HG03175 (cell line): ENCODE data around the gene WWC1.

ENCODE experiments used
- ATAC-seq: cut with Tn5 transposase; IDR thresholded peaks from one replicate; pipeline ENCODE4 v1.9.1; 2021; ENCODE audit warnings: mild to moderate bottlenecking, moderate library complexity; ENCODE audit not compliant: unreplicated experiment

WWC1 gene

DNA sequence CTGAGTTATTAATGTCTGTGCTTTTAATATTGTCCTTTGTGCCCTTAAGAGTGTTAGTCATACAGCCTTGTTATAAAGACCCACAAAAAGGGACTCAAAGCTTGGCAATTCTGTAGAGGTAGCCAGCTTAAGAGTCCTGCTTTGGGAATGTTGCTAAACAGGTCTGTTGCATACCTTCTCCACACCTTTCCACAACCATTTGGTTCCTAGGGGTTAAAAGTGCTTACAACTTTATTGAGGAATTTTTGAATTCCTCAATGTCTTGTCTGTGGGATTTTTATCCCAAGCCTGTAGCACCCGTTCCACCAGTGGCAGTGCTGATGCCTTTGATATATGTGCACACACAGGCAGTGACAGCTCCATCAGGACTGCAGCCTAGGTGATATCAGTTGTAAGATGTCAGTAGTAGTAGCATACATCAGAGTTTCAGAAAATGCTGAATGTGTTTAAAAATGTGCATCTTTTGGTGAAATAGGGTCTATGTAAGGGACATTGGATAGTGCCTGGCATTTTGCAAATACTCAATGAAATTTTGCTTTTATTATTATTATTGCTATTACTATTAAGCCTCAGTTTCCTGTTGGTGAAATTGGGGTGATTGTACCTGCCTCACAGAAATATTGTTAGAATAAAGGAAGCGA is 68.5 kb downstream of the WWC1 start:
- no peak for ATAC-seq

DNA sequence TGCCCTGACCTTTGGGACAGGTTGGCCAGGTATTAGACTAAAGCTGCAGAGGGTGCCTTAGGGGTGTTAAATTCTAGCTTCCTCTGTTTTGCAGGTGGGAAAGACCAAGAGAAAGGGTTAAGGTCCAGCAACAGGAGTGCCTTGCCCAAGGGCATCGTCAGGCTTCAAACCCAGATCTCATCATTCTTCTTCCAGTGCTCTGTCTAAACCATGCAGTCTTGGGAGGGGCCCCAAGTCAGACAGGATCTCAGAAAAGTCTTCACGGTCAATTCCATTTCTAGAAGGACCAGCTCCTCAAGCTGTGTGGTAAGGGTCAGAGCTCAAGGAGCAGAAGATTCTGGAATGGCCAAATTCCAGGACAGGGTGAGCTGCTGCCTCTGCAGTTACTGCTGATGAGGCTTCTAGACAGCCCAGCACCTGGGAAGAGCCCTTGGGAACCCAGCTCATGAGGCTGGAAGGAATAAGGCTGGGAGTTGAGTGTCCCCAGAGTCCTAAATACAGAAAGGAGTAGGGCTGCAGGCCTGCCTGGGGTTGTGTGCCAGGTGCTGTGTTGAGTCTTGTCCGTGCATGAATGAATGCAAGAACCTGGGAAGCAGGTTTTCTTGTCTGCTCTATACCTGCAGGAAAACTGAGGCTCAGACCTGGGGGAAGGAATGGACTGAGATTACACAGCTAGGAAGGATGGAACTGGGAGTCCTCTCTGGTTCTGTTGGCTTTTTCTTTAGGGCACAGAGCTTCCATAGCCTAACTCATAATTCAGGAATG is 69.3 kb downstream of the WWC1 start:
- no peak for ATAC-seq

DNA sequence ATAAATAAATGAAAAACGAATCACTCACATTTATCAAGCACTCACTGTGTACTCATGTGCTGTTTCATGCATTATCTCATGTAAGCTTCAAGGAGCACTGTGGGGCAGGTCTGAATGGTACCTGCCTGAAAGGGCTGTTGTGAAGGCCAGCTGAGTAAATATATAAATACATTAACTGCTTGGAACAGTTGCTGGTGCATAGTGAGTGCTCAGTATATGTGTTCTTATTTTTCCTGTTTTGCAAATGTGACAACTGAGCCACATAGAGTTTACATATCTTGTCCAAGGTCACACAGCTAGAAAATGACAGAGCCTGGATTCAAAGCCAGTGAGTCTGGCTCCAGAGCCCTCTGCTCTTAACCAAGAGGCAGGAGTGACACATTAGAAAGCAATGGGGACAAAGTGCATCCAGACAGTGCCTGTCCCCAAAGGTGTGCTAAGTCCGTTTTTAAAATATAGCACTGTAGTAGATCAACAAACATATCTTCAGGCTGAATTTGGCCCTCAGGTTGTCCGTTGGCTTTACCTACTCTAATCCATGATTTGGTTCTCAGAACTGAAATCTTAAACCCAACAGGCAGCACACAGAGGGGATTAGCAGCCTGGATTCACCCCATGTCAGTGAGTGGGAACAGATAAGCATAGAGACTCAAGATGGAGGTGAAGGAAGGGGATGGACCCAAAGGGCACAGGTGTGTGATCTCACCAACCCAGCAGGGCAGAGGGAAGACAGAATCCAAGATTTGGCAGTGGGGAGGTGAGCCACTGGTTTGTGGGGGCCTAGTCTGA is 70.8 kb downstream of the WWC1 start:
- ATAC-seq = no peak

DNA sequence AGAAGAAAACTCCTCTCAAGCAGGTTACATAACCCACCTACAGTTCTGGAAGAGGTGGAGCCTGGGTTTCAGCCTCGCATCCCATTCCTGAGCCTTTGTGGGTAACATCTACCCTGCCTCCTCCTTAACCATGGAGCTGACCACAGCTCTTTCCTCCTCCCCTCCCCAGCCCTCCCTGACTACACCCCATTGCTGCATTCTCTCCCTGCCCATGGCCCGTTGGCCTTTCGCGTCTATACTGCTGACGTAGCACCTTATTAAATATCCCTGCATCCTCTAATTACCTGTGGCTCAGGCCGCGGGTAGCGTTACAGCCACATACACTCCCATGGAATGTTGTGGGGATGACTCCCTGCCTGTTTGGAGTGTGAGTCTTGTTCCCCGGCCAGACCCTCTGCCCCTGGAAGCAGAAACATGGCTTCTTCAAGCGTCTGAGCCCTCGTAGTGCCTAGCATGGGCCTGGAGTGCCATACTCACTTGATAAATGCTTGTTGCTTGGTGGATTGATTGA is 72.8 kb downstream of the WWC1 start:
- ATAC-seq = no peak

DNA sequence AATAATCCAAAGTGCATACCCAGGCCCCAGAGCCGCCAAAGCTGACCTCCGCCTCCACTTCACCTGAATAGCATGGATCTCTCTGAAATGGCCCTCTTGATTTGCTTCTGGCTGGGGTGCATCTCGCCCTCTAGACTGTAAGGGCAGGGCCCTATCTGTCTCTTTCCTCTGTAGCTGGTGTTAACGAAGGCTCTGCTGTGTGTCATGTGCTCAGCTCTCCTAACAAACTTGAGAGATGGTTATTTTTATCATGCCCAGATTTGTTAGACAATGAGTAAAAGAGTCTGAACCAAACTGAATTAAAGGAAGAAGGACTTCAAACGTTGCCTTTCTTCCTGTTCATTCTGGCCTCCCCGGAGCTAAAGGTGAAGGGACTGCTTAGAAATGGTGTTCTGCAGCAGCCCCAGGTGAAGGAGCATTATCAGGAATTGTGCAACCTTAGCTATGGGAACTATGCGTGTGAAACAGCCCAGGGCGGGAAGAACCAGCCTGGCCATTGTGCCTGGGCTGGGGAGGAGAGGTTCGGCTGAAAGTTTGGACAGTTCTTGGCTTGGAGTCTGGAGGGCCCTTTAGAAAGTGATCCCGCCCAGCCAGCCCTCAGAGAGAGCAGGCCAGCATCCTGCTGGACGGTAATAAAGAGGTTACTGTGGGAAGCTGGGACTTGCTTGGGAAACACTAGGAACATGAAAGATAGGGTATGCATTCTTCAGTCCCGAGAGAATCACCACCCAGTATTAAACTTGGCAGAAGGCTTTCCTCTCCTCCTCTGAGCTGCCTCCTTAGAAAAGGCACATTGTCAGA is 73.5 kb downstream of the WWC1 start:
- no peak for ATAC-seq

DNA sequence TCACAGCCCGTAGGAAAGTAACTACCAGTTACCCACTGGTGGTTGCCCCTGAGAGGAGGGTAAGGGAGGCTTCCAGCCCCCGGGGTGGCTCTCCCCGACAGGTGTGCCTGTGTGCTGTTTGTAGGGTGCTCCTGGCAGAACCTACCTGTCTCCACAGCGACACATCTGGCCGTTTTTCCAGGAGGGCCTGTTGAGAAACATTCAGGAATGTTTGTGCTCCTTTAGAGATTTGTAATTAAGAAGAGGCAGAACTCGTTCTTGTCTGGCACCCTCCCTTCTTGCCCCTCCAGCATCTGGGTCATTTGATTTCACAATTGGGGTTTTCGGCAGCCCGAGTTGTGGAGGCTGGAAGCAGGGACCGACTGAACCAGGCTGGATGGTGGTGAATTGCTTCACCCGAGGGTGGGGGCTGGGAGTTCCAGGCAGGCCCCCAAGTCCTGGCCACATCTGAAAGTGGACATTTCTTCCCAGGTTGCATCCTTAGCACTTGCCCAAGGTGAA is 74.2 kb downstream of the WWC1 start:
- ATAC-seq = no peak

DNA sequence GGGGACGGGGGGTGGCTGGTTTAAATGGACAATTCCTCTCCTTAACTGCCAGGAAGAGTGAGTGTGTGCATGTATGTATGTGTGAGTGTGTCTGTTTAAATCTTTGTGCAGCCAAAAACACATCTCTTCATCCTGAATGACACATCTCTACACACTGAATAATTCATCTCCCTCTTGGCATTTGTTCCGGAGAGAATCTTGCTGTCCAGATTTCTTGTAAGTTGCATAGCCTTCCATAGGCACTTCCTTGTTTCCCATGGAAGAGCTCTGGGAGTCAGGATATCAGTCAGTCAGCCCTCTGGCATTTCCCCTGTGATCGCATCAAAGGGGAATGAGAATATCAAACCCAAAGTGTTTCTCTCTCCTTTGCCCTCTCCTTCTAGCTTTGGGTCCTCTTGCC is 74.7 kb downstream of the WWC1 start:
- no peak for ATAC-seq

DNA sequence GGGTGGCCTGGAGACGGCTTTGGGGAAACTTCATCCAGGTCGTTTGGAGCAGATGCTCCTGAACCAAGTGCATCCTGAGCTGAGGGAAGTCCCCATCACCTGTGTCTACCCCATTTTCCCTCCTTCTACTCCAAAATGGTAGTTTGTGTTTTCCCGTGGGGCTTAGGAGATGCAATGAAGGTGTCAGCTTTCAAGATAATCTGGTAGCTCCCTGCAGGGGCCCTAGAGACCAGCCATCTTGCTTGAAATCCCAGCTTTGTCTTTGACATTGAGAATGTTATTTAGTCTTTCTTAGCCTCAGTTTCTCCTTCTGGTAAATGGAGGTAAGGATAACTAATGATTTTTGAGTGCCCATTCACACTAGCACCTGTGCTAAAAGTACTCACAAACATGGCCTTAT is 77.4 kb downstream of the WWC1 start:
- no peak for ATAC-seq

DNA sequence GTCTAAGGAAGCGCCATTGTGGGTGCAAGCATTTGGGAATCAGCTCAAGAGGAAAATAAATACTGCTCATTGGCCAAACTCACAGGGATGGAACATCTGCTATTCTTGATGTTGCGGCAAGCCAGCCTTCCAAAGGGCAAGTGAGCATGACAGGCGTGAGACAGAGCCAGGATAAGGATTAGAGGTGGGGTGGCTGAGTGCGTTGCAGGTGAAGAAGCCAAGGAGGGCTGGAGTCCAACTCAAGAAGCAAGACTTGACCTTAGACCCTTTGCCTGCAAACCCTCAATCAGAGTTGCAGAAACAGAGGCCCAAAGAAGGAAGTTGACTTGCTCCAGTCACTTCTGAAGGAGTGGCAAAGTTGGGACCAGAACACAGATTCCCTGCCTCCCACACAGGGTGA is 79.4 kb downstream of the WWC1 start:
- ATAC-seq = no peak

DNA sequence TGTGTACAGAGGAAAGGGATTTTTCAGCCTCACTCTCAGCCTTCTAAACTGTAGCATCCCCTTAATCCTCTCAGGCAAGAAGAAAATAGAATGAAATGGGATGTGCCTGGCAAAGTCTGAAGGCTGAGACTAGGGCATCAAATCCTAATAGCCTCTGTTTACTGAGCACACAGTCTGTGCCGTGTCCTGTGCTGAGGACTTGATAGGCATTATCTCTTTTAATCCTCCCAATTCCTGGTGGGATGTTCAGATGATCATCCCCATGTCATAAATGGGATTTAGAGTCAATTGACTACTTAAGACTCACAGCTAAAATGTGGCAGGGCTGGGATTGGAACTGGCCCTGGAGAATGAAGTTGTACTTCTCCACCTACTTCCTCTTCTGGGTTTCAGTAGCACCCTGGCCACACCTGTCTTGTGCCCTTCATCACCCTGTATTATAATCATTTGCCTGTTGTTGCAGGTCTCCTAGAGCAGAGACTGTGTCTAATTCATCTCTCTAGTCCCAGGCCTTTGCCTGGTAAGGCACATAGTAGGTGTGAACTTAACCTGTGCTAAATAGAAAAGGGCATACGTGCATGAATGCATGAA is 81.0 kb downstream of the WWC1 start:
- peak; percentile 83 for ATAC-seq

DNA sequence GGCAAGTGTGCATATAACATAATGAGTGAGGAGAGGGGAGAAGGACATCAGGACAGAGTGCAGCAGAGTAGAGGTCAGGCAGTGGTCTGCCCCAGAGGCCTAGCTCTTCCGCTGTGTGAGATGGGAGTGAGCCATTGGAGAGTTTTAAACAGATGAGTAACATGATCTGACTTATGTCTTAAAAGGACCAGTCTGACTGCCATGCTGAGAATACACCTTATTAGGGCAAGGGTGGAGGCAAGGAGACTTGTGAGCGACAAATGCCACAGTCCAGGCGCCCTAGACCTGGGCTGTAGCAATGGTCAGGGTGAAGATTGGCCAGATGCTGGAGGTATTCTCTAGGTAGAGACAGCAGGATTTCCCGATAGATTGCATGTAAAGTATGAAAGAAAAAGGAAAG is 83.1 kb downstream of the WWC1 start:
- no peak for ATAC-seq

DNA sequence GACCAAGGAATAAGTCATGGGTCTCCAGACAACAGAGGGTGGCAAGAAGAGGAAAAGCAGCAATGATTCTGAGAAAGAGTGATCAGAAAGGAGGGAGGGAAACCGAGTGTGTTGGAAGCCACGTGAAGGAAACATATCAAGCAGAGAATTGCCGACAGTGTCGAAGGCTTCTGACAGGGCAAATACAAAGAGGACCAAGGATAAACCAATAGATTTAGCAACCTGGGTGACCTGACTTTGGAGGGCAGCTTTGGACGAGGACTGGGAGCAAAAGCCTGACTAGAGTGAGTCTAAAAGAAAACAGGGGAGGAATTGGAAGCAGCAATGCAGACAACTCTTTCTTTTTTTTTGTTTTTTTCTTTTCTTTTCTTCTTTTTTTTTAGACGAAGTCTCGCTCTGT is 83.8 kb downstream of the WWC1 start:
- ATAC-seq = no peak

DNA sequence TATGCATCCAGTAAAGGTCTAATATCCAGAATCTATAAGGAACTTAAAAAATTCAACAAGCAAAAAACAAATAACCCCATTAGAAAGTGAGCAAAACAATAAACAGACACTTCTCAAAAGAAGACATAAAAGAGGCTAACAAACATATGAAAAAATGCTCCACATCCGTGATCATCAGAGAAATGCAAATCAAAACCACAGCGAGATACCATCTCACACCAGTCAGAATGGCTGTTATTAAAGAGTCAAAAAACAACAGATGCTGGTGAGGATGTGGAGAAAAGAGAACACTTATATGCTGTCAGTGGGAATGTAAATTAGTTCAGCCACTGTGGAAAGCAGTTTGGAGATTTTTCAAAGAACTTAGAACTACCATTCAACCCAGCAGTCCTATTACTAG is 86.1 kb downstream of the WWC1 start:
- no peak for ATAC-seq

DNA sequence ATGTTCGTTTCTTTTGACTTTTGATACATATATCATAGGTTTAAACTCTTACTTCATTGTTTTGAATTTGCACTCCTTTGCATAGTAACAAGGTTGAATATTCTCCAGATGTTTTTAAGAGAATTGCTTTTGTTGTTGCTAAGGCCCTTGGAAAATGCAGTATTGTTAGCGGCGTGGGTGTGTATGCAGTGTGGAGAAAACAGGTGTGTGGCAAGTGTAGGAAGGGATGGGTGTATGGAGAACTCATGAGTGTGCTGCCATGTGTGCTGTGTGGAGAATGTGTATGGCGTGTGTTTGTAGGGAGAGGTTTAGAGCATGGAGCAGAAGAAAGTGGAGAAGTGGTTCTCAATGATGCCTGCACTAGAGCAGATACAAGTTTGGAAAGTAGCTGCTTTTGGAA is 87.3 kb downstream of the WWC1 start:
- no peak for ATAC-seq

DNA sequence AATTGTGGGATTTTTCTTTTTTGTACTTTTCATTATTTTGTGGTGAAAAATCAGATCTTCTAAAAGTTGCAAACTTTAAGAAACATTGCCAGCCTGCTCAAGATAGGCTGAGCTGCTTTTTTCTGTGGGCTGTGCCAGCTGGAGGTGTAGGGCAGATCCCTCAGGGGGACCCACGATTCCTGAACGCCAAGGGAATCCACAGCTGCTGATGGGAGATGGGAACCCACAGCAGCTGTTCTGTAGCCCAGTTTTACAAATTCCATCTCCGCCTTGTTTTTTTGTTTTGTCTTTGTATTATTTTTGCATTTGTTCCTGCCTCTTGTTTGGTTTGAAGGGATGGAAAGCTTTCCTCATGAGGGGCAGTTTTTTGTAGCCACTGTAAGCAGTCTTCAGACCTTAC is 91.0 kb downstream of the WWC1 start:
- ATAC-seq = no peak

DNA sequence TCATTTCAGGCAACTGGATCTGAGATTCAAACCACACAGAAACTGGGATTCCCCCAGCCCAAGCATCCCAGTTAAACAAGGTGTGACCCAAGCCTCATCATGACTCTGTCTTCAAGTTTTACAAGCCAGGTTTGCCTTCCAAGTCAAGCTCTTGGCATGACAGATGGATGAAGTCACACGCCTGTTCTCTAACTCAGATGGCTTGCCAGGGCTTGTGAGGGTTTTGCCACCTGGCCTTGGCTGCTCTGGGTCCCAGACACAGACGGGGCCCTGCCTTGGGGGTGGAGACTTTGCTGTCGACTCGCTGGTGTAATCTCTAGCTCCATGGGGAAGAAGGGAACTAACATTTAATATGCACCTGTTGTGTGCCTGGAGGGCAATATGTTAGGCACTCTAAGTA is 99.0 kb downstream of the WWC1 start:
- ATAC-seq = no peak

DNA sequence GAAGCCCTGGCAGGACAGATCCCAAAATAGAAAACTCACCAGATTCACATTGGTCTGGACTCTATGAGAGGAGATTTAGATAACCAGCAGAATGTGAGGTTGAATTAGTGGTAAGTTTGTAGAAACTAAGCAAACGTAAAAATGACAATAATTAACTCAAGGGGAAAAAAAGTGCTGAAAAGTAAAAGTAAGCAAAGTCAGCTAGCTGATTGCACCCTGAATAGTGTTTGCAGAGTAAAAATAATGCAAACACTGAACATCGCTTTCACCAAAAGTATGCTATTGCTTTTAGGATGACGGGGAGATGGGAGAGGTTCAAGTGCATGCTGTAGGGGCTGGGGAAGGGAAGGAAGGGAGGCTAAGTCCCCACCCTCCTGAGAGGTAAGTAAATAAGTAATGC is 102.3 kb downstream of the WWC1 start:
- no peak for ATAC-seq

DNA sequence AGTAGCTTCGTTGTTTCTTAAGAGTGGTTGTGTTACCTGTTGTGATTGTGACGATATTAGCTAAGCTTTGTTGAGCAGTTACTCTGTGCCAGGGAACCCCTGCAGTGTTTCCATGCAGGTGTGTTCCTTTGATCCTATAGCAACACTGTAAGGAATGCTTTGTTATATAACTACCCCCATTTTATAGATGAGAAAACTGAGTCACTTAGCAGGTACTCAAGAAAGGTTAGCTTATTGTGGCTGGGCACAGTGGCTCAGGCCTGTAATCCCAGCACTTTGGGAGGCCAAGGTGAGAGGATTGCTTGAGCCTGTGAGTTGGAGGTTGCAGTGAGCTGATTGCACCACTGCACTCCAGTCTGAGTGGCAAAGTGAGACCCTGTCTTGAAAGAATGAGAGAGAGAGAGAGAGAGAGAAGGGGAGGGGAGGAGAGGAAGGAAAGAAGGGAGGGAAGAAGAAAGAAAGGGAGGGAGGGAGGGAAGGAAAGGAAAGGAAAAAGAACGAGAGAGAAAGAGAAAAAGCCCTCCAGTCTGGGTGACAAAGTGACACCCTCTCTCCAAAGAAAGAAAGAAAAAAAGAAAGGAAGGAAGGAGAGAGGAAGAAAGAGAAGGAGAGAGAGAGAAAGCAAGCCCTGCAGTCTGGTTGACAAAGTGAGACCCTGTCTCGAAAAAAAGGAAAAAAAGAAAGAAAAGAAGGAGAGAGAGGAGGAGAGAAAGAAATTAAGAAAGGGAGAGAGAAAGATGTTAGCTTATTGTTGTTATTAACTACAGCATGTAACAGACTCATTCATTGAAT is 109.2 kb downstream of the WWC1 start:
- ATAC-seq = no peak

DNA sequence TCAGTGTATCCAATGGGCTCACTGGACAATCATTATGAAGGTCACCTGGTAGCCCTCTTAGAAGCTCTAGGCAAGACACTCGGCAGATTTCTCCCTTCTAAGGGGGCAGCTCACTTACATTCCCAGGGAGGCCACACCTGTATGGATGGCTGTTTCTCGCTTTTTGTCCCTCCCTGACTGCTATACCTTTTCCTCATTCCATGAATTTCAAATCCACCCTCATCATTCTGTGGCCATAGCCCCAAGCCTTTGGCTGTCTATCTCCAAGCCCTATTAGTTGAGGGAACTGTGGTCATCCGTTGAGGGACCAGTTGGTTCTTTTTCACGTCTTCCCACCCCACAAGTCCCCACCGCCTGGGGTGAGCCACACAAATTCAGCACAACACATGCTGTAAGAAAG is 109.8 kb downstream of the WWC1 start:
- ATAC-seq = no peak

DNA sequence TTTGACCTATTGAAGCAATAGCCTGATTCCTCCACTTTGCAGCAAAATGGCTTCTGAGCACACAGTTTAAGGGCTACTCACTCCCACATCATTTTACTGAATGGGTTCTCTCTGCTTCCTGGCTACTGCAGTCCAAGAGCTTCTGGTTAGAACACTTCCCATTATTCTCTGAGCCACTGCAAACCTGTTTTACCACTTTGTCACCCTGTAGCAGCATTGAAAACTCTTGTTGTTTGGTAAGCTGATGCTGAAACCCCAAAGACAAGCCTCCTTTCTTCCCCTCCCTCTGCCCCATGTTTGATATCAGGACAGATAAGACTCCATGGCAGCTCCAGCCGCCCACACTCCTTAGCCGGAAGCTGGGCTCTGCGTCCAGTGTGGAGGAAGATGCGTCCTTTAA is 110.4 kb downstream of the WWC1 start:
- no peak for ATAC-seq
